Activated CD4-positive, alpha-beta T cell treated with anti-CD3 and anti-CD28 coated beads, Interleukin-2, amount 50 U/mL, for 16 hours (primary cell): Measurements from ENCODE around the gene ARVCF.

Experiments used
- DNase-seq: peaks from one replicate; pipeline ENCODE4 v3.0.0-alpha.2; 2020

Gene ARVCF

DNA sequence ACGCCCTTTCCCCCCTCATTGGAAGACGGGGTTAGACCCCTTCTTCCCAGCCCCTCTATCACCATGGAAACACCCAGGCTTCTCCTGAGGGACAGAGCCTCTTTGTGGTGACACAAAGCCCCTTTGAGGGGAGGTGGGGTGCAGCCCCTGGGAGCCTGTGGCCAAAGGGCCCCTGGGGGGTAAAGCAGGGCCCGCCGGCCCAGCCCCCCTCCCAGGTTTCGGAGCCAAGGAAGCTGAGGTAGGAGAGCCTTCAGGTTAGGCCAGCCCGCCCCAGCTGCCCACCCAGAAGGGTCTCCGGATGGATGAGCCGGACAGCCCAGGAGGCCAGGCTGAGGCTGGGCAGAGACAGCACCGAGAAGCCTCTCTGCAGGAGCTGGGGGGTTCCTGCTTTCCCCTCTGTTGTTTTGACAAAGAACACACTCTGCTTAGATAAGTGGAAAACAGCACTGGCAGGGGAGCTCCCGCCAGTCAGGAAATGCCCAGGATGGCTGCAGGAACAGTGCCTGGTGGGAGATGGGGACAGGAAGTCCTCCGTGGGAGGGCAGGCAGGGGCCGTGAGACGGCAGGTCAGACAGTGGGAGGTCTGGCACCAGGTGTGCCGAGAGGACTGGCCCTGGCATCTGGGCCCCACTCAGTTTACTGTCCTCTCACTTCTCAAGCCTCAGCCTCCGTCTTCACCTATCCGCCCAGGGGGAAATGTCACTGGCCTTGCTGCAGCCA lies 18.2 kb downstream of the ARVCF start:
- no peak for DNase-seq

- DNase-seq = no peak
Observed at GRCh38 chr22:19997561-19998231, 18.9 kb downstream of the ARVCF start.

- no peak for DNase-seq
Observed at GRCh38 chr22:19996694-19997384, 19.8 kb downstream of the ARVCF start.

- DNase-seq = no peak
Observed at GRCh38 chr22:19995611-19996339, 20.8 kb downstream of the ARVCF start.

- no peak for DNase-seq
Observed at GRCh38 chr22:19994851-19995610, 21.6 kb downstream of the ARVCF start.

GRCh38 chr22:19993926-19994325 lies 22.7 kb downstream of the ARVCF start:
- DNase-seq = no peak

- DNase-seq = no peak
Observed at GRCh38 chr22:19992921-19993355, 23.7 kb downstream of the ARVCF start.

GRCh38 chr22:19992481-19992911 lies 24.1 kb downstream of the ARVCF start:
- no peak for DNase-seq

DNA sequence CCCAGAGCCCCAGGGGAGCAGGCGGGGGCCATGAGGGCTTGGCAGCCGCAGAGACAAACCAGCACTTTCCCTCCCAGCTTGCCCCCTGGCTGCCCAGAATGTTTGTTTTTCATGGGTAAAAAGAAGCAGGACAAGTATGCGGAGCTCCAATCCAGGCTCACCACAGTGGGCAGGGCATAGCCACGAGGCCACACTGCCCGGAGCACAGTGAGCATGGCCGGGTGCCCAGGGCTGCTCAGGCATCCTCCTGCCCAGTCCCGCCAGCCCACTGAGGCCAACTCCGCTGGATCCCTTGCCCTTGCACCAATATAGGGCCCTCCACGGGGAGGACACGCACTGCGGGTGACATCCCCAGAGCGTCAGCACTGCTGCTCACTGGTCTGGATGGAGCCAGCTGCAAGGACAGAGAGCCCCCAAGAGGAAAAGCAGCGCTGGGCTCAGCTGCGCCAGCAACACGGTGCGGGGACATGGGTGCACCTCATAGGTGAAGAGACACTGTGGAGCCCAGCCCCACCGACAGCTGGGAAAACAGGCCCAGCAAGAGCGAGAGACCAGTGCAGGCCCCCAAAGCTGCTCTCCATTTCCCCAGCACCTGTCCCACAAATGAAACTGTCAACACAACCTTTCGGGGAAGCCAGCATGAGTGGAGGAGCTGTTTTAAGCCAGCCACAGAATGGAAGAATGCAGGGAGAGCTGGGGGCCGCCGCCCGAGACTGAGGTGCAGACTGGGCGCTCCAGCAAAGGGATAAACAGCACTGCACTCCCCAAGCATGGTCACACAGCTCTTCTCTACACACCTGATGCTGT lies 24.8 kb downstream of the ARVCF start:
- no peak for DNase-seq

DNA sequence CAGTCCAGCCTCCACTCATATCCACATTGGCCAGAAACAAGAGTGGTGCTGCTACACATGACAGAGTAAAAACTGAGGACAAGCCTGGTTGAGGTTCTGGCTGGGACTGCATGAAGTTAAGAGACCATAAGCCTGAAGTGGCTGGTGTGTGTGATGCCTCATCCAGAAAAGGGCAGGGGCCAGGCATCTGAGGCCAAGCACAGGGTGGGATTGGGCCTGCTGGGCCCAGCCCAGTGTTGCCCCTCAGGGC lies 25.3 kb downstream of the ARVCF start:
- DNase-seq = no peak

DNA sequence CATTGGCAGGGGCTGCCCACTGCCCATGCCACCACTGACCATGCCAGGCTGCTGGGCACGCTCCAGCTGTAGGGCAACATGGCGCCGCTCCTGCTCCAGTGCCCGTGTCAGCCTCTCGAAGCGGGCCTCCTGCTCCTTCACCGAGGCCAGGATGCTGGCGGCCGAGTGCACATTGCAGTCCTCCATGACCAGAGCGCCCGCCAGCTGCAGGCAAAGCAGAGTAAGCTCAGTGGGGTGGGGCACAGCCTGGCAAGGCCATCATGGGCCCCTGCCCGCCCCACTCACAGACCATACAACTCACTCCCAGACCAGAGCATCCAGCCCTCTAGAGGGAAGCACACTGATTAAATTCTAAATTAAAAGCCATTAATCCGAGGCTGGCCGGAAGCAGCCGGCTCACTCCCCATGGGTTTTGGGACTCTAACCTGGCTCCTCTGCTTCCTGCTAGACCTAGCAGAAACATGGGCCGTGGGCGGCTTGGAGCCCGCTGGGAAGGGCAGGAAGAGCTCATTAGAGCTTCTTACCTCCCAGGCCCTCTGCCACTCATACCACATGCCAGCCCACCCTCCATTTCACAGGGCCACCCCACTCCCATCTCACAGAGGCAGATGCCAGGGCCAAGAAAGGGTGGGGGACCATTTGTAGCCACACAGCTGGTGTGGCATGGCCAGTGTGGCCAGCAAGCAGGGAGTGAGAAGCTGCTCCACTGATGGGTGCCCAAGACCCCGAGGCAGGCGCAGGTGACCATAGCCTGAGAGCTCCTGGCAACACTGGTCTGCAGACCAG lies 25.8 kb downstream of the ARVCF start:
- no peak for DNase-seq

- DNase-seq = no peak
Observed at GRCh38 chr22:19990188-19990587, 26.4 kb downstream of the ARVCF start.

- DNase-seq = no peak
Observed at GRCh38 chr22:19989725-19990067, 26.9 kb downstream of the ARVCF start.

- DNase-seq = no peak
Observed at GRCh38 chr22:19988965-19989724, 27.5 kb downstream of the ARVCF start.

DNA sequence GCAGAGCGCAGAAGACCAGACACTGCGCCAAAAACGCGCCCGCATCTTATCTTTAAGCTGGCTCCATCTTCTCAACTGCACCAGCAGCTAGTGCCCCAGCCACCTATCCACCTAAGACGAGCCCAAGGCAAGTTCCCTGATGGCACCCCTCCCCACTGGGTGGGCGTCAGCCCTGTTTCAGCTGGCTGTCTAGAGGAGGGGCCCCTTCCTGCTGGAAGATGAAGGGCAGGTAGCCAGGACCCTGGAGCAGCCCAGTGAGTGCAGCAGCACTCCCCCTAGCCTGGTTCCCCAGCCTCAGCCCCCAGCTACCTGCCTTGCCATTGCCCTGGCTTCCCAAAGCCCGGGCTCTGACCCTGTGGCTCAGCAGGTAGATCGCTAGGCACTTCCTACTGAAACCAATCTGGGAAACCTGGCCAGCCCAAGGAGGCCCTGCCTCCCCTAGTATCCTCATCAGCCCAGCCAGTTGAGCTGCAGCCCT lies 28.3 kb downstream of the ARVCF start:
- no peak for DNase-seq

GRCh38 chr22:19987394-19988306 lies 29.0 kb downstream of the ARVCF start:
- DNase-seq = no peak

GRCh38 chr22:19986410-19987341 lies 29.9 kb downstream of the ARVCF start:
- peak; percentile 54 for DNase-seq

GRCh38 chr22:19986011-19986409 lies 30.6 kb downstream of the ARVCF start:
- DNase-seq = no peak
